ENCODE data around the gene ATXN2. TPM values are rescaled to one million over a fixed set of nuclear protein-coding genes. Genes with fewer than 3 reads are reported as not detected.
A peak's percentile ranks its signal among the peaks of the same experiment; 100 is the strongest.

Gene ATXN2
- total RNA-seq, 1 experiment from 2014 or later: 72.9 TPM

DNA sequence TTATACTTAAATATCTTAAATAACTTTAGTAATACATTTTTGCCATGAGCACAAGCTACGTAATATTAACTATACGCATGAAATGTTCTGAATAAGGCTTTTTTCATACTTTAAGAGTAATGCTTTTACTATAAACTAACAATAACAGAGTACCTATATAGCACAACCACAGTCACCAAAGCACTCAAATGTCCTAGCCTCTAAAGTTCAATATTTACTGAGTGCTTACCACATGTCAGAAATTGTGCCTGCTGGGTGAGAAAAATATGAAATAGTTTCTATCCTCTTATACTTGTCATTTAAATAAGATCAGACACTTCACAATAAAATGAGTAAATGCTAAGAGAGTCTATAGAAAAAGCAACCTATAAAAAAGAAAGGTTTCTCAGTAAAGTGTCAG lies 110.3 kb downstream of the ATXN2 start:
- peaks cover 22 to 60% (median 49%) of the 10 kb centered on the region in 3 experiments; a peak in 6 of 7 replicates for H3K36me3 Mint-ChIP-seq (ENCODE audit: insufficient read depth in 1 of 3, low read depth in 3 of 3)
- Histone ChIP-seq H3K23ac (ENCODE audit: insufficient read length, low read depth, low read length) (no peak overlapping the region), H2BK15ac (ENCODE audit: low read depth, low read length) (no peak overlapping the region), H2BK5ac (ENCODE audit: insufficient read length, low read length) (no peak overlapping the region), H3K79me1 (ENCODE audit: insufficient read depth, low read depth, low read length, poor library complexity, severe bottlenecking) (no peaks in the 10 kb centered on the region), H3K79me2 (ENCODE audit: insufficient read depth, low read length) (no peaks in the 10 kb centered on the region), H2AK5ac (ENCODE audit: insufficient read length, low read length) (no peak overlapping the region), H3K4me1 (ENCODE audit: insufficient read depth, low read length) (no peaks in the 10 kb centered on the region), H2BK120ac (ENCODE audit: low read depth, low read length, poor library complexity, severe bottlenecking) (no peak overlapping the region), H3K27ac (ENCODE audit: insufficient read length, low read depth, low read length) (no peak overlapping the region), H3K9me3 (ENCODE audit: control insufficient read depth, low read depth, low read length) (no peaks in the 10 kb centered on the region), H3K9ac (ENCODE audit: extremely low read depth, insufficient read length, low read length) (no peak overlapping the region), H2BK12ac (ENCODE audit: insufficient read length, low read depth, low read length) (no peak overlapping the region), H4K5ac (ENCODE audit: insufficient read length, low read depth, low read length) (no peak overlapping the region), H3T11ph (ENCODE audit: low read length) (no peak overlapping the region), H4K8ac (replicated peaks; ENCODE audit: insufficient read length, low read depth, low read length) (no peak overlapping the region), H3K14ac (ENCODE audit: insufficient read depth, low read length) (no peak overlapping the region), H3K56ac (ENCODE audit: insufficient read length, low read depth, low read length) (no peak overlapping the region), H3K23me2 (ENCODE audit: insufficient read length, low read depth, low read length, poor library complexity, severe bottlenecking) (no peaks in the 10 kb centered on the region), H3K18ac (ENCODE audit: insufficient read length, low read depth, low read length) (no peak overlapping the region), H3K4me2 (ENCODE audit: insufficient read depth, insufficient read length, low read length) (no peak overlapping the region), H4K20me1 (ENCODE audit: control insufficient read depth, insufficient read depth, insufficient read length) (no peaks in the 10 kb centered on the region), H4K91ac (ENCODE audit: insufficient read length, low read depth, low read length) (no peak overlapping the region), H3K4ac (ENCODE audit: low read depth, low read length) (no peak overlapping the region), H3K27me3 (ENCODE audit: insufficient read depth, low read length) (no peaks in the 10 kb centered on the region), H2BK20ac (ENCODE audit: low read depth, low read length, poor library complexity, severe bottlenecking) (no peak overlapping the region), H2AFZ (ENCODE audit: low read length) (no peak overlapping the region)
- no peaks in the 10 kb centered on the region for H3K4me1 Mint-ChIP-seq
- no peaks in the 10 kb centered on the region for H3K9me3 Mint-ChIP-seq
- WGBS (ENCODE audit: extremely low coverage, insufficient read length, low lambda C conversion rate): no CpG with 5 or more reads among the region's 2 CpGs
- H3K27me3 Mint-ChIP-seq (ENCODE audit: low read depth): no peaks in the 10 kb centered on the region
- H3K27ac Mint-ChIP-seq: peak overlapping the region in 1 of 3 experiments; percentile 7; a peak in 1 of 7 replicates
- no peak for DNase-seq
- TF ChIP-seq, protein P1, sequence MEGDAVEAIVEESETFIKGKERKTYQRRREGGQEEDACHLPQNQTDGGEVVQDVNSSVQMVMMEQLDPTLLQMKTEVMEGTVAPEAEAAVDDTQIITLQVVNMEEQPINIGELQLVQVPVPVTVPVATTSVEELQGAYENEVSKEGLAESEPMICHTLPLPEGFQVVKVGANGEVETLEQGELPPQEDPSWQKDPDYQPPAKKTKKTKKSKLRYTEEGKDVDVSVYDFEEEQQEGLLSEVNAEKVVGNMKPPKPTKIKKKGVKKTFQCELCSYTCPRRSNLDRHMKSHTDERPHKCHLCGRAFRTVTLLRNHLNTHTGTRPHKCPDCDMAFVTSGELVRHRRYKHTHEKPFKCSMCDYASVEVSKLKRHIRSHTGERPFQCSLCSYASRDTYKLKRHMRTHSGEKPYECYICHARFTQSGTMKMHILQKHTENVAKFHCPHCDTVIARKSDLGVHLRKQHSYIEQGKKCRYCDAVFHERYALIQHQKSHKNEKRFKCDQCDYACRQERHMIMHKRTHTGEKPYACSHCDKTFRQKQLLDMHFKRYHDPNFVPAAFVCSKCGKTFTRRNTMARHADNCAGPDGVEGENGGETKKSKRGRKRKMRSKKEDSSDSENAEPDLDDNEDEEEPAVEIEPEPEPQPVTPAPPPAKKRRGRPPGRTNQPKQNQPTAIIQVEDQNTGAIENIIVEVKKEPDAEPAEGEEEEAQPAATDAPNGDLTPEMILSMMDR (conservative IDR thresholded peaks at IDR 0.05): no peak
- no peak overlapping the region for H3K4me3 Mint-ChIP-seq

Measured in H9 (cell line).